A549 (cell line): ENCODE measurements around the gene SCYGR2. TPM values are rescaled to one million over a fixed set of nuclear protein-coding genes. Genes with fewer than 3 reads are reported as not detected.

ENCODE experiments used
- ATAC-seq, 2 experiments: fragments of 200-7000 bp in 1 of 2; fragments of >200 bp in 1 of 2; cut with Nextera tagmentation in 1 of 2; cut with Tn5 transposase in 1 of 2; 3 replicates each; pipeline versions ENCODE4 v1.8.0 to v1.9.1; 2018 to 2020; ENCODE audit warnings: mild to moderate bottlenecking in 1 of 2, moderate library complexity in 1 of 2
- CTCF ChIA-PET: fragments of 300-600 bp; sonication (Branson Sonifier 250); formaldehyde crosslinking; extraction: SDS; loops from one replicate; lab custom pipeline; 2021; ENCODE audit warnings: antibody characterized with exemption, inconsistent platforms; lab: Yijun Ruan, JAX
- POLR2A ChIA-PET: fragments of 350-600 bp; formaldehyde crosslinking; extraction: SDS; loops from one replicate; lab custom pipeline; 2021; ENCODE audit warnings: antibody characterized with exemption, inconsistent platforms; lab: Yijun Ruan, JAX
- DNase-seq, 2 experiments: peaks; one replicate each; pipeline versions ENCODE4 v3.0.0 to v3.0.0-alpha.2; 2011 to 2016; ENCODE audit warnings: low read depth in 1 of 2, low spot score in 1 of 2
- FAIRE-seq: peaks from 2 replicates; lab custom pipeline; 2011; peaks lifted over from hg19 to GRCh38; lab: Jason Lieb, UNC
- H3K27ac ChIP-seq, 2 experiments: fragments of >200 bp; sonication (Bioruptor Twin); formaldehyde crosslinking; 3 replicates each; pipeline ENCODE4 v1.5.1; 2016 to 2017
- H3K4me1 ChIP-seq: fragments of >200 bp; sonication (Bioruptor Twin); formaldehyde crosslinking; 3 replicates; pipeline ENCODE4 v1.6.1; 2016
- H3K4me2 ChIP-seq: fragments of >200 bp; sonication (Bioruptor Twin); formaldehyde crosslinking; 3 replicates; pipeline ENCODE4 v1.6.1; 2016
- H3K4me3 ChIP-seq: fragments of >200 bp; sonication (Bioruptor Twin); formaldehyde crosslinking; 3 replicates; pipeline ENCODE4 v1.5.1; 2016
- H3K9me3 ChIP-seq: fragments of >200 bp; sonication (Bioruptor Twin); formaldehyde crosslinking; 3 replicates; pipeline ENCODE4 v1.6.1; 2016
- ATOH8 ChIP-seq: fragments of 250-450 bp; sonication (Bioruptor Pico); IDR thresholded peaks from 2 replicates; pipeline ENCODE4 v1.5.0; 2020; ENCODE audit warnings: low read depth, mild to moderate bottlenecking, moderate library complexity
- EP300 ChIP-seq, 2 experiments: fragments of >200 bp; sonication (Bioruptor Twin); formaldehyde crosslinking; IDR thresholded peaks; 2 replicates in 1 of 2; 3 replicates in 1 of 2; pipeline ENCODE4 v1.6.1; 2016 to 2017
- FOXS1 ChIP-seq: fragments of 250-450 bp; sonication (Bioruptor Pico); IDR thresholded peaks from 2 replicates; pipeline ENCODE4 v1.5.0; 2020; ENCODE audit warnings: mild to moderate bottlenecking, moderate library complexity
- GATA3 ChIP-seq: IDR thresholded peaks from 2 replicates; pipeline ENCODE4 v1.6.1; 2012; ENCODE audit warnings: borderline replicate concordance
- JUN ChIP-seq, 2 experiments: fragments of >200 bp; sonication (Bioruptor Twin); formaldehyde crosslinking; IDR thresholded peaks; 2 replicates in 1 of 2; 3 replicates in 1 of 2; pipeline ENCODE4 v1.6.1; 2016 to 2017
- NPAS2 ChIP-seq: fragments of 250-450 bp; sonication (Bioruptor Pico); IDR thresholded peaks from 2 replicates; pipeline ENCODE4 v1.8.0; 2022; ENCODE audit warnings: mild to moderate bottlenecking, moderate library complexity, borderline replicate concordance
- RAD21 ChIP-seq, 2 experiments: fragments of >200 bp in 1 of 2; sonication (Bioruptor Twin) in 1 of 2; formaldehyde crosslinking in 1 of 2; IDR thresholded peaks in 1 of 2; conservative IDR thresholded peaks in 1 of 2; 2 replicates in 1 of 2; 3 replicates in 1 of 2; pipeline ENCODE4 v1.6.1; 2012 to 2018; ENCODE audit warnings: inconsistent platforms in 1 of 2
- RARB ChIP-seq: fragments of 250-450 bp; sonication (Bioruptor Pico); IDR thresholded peaks from 2 replicates; pipeline ENCODE4 v1.8.0; 2021; ENCODE audit warnings: mild to moderate bottlenecking, moderate library complexity
- TP53 ChIP-seq: fragments of 250-450 bp; sonication (Bioruptor Pico); IDR thresholded peaks from 2 replicates; pipeline ENCODE4 v1.5.0; 2021; ENCODE audit warnings: mild to moderate bottlenecking, moderate library complexity
- ZNF302 ChIP-seq: fragments of 250-450 bp; sonication (Bioruptor Pico); IDR thresholded peaks from 2 replicates; pipeline ENCODE4 v1.9.0; 2021; ENCODE audit warnings: inconsistent platforms, mild to moderate bottlenecking, moderate library complexity
- ZSCAN20 ChIP-seq: fragments of 250-450 bp; sonication (Bioruptor Pico); IDR thresholded peaks from 2 replicates; pipeline ENCODE4 v1.8.0; 2022; ENCODE audit warnings: mild to moderate bottlenecking, moderate library complexity
- WGBS: methylation state at CpG from one replicate; pipeline ENCODE4 v1.1.6; 2017; ENCODE audit errors: missing lambda C conversion rate; 5-methylcytosine and 5-hydroxymethylcytosine counted together
- polyA plus RNA-seq, 4 experiments: library from polyadenylated mRNA; depleted of rRNA in 3 of 4; stranded (reverse); fragments of >200 nt; fragmentation: RNase III in 1 of 4; extraction: RNeasy Plus Mini Kit Qiagen cat#74134 plus additional on column Dnase treatment in 1 of 4; gene quantifications; 2 replicates in 3 of 4; 3 replicates in 1 of 4; pipeline ENCODE4 v1.2.3, GENCODE V29; 2011 to 2017
- TF ChIP-seq, protein P1 (sequence below): fragments of 450-650 bp; IDR thresholded peaks from 2 replicates; pipeline ENCODE4 v1.6.1; 2014; ENCODE audit warnings: antibody characterized with exemption

The SCYGR2 gene
- polyA plus RNA-seq, 2 of the 4 experiments (the other 2 are of a cell fraction) = not detected

GRCh38 chr2:227642656-227643055 is 44.0 kb downstream of the SCYGR2 start:
- Histone ChIP-seq H3K4me1 (0 out of 3 replicates have a peak, but pooled peaks cover 8% of the 10 kb centered on the region), H3K4me2 (no peak overlapping the region), H3K9me3 (no peaks in the 10 kb centered on the region), H3K4me3 (no peak overlapping the region), H3K27ac (no peak overlapping the region)
- TF ChIP-seq RARB = no peak
- TF ChIP-seq JUN (IDR thresholded peaks at IDR 0.05) = no peak
- TF ChIP-seq FOXS1 (CRISPR knock-in tag) = no peak
- TF ChIP-seq, protein P1, sequence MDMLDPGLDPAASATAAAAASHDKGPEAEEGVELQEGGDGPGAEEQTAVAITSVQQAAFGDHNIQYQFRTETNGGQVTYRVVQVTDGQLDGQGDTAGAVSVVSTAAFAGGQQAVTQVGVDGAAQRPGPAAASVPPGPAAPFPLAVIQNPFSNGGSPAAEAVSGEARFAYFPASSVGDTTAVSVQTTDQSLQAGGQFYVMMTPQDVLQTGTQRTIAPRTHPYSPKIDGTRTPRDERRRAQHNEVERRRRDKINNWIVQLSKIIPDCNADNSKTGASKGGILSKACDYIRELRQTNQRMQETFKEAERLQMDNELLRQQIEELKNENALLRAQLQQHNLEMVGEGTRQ = no peak
- TF ChIP-seq TP53 = no peak
- TF ChIP-seq NPAS2 (CRISPR knock-in tag) = no peak
- TF ChIP-seq ATOH8 = no peak
- TF ChIP-seq EP300 (IDR thresholded peaks at IDR 0.05) = no peak
- TF ChIP-seq ZSCAN20 = no peak
- no peak for TF ChIP-seq GATA3
- no peak for TF ChIP-seq ZNF302 (CRISPR knock-in tag)
- ChIA-PET CTCF (no interaction called here), POLR2A (no interaction called here)
- DNase-seq = no peak
- ATAC-seq = no peak
- FAIRE-seq = no peak
- 57% methylated on average over 2 of the region's 2 CpGs for WGBS

- 72% methylated on average over 5 of the region's 5 CpGs for WGBS
- POLR2A ChIA-PET = no interaction called here
- Histone ChIP-seq H3K4me1 (0 out of 3 replicates have a peak, but pooled peaks cover 8% of the 10 kb centered on the region), H3K4me2 (no peak overlapping the region), H3K4me3 (no peak overlapping the region), H3K27ac (peak overlapping the region in 1 of 2 experiments; percentile 49; a peak in 2 of 6 replicates), H3K9me3 (no peaks in the 10 kb centered on the region)
- 0 out of 5 replicates have a peak, but pooled peaks of 1 of the 2 experiments have one; percentile 4 for TF ChIP-seq RAD21 (conservative IDR thresholded peaks at IDR 0.05 in 1 of 2, IDR thresholded peaks at IDR 0.05 in 1 of 2)
- no peak for TF ChIP-seq NPAS2 (CRISPR knock-in tag)
- CTCF ChIA-PET = interaction anchor here (0.8 to 1.7 kb wide), 5 partner anchors 10 to 122 kb away, joined by 3 to 8 read pairs (median 3); partner anchors contain the start of gene SCYGR3
- FAIRE-seq = no peak
- ATAC-seq = peak in 1 of 2 experiments; percentile 56; a peak in 2 of 6 replicates
- DNase-seq = peak in 1 of 2 experiments; percentile 39
Observed at GRCh38 chr2:227643990-227644551, 45.4 kb downstream of the SCYGR2 start.

Other genes starting within 250 kb of the SCYGR2 start
- 136 and 160 TPM in 2 replicates for gene TM4SF20, start 219.6 kb upstream of the SCYGR2 start, polyA plus RNA-seq (2011; rRNA removed)
- 37.5 to 59.3 TPM (median 42.7 TPM) in 3 replicates for gene TM4SF20, start 219.6 kb upstream of the SCYGR2 start, polyA plus RNA-seq (2017; fragmentation: RNase III; extraction: RNeasy Plus Mini Kit Qiagen cat#74134 plus additional on column Dnase treatment)
- not detected in 2 replicates for gene SCYGR1, start 210.9 kb upstream of the SCYGR2 start, polyA plus RNA-seq (2011; rRNA removed)
- gene SCYGR1, start 210.9 kb upstream of the SCYGR2 start, polyA plus RNA-seq (2017; fragmentation: RNase III; extraction: RNeasy Plus Mini Kit Qiagen cat#74134 plus additional on column Dnase treatment) = not detected in 3 replicates
- gene AGFG1, start 126.7 kb upstream of the SCYGR2 start, polyA plus RNA-seq (2011; rRNA removed) = 384 and 415 TPM in 2 replicates
- 96.9 to 104 TPM (median 100 TPM) in 3 replicates for gene AGFG1, start 126.7 kb upstream of the SCYGR2 start, polyA plus RNA-seq (2017; fragmentation: RNase III; extraction: RNeasy Plus Mini Kit Qiagen cat#74134 plus additional on column Dnase treatment)
- not detected in 2 replicates for gene SCYGR3, start 15.9 kb downstream of the SCYGR2 start, polyA plus RNA-seq (2011; rRNA removed)
- not detected in 3 replicates for gene SCYGR3, start 15.9 kb downstream of the SCYGR2 start, polyA plus RNA-seq (2017; fragmentation: RNase III; extraction: RNeasy Plus Mini Kit Qiagen cat#74134 plus additional on column Dnase treatment)
- not detected in 2 replicates for gene SCYGR4, start 18.6 kb downstream of the SCYGR2 start, polyA plus RNA-seq (2011; rRNA removed)
- not detected in 3 replicates for gene SCYGR4, start 18.6 kb downstream of the SCYGR2 start, polyA plus RNA-seq (2017; fragmentation: RNase III; extraction: RNeasy Plus Mini Kit Qiagen cat#74134 plus additional on column Dnase treatment)
- not detected in 2 replicates for gene SCYGR5, start 67.9 kb downstream of the SCYGR2 start, polyA plus RNA-seq (2011; rRNA removed)
- not detected in 3 replicates for gene SCYGR5, start 67.9 kb downstream of the SCYGR2 start, polyA plus RNA-seq (2017; fragmentation: RNase III; extraction: RNeasy Plus Mini Kit Qiagen cat#74134 plus additional on column Dnase treatment)
- 7.6 and 8.8 TPM in 2 replicates for gene SLC19A3, start 119.1 kb downstream of the SCYGR2 start, polyA plus RNA-seq (2011; rRNA removed)
- 2.2 to 2.8 TPM (median 2.7 TPM) in 3 replicates for gene SLC19A3, start 119.1 kb downstream of the SCYGR2 start, polyA plus RNA-seq (2017; fragmentation: RNase III; extraction: RNeasy Plus Mini Kit Qiagen cat#74134 plus additional on column Dnase treatment)
- gene SCYGR6, start 125.9 kb downstream of the SCYGR2 start, polyA plus RNA-seq (2011; rRNA removed) = not detected in 2 replicates
- not detected in 3 replicates for gene SCYGR6, start 125.9 kb downstream of the SCYGR2 start, polyA plus RNA-seq (2017; fragmentation: RNase III; extraction: RNeasy Plus Mini Kit Qiagen cat#74134 plus additional on column Dnase treatment)
- not detected in 2 replicates for gene SCYGR7, start 129.4 kb downstream of the SCYGR2 start, polyA plus RNA-seq (2011; rRNA removed)
- not detected in 3 replicates for gene SCYGR7, start 129.4 kb downstream of the SCYGR2 start, polyA plus RNA-seq (2017; fragmentation: RNase III; extraction: RNeasy Plus Mini Kit Qiagen cat#74134 plus additional on column Dnase treatment)
- not detected in 2 replicates for gene SCYGR8, start 147.0 kb downstream of the SCYGR2 start, polyA plus RNA-seq (2011; rRNA removed)
- not detected in 3 replicates for gene SCYGR8, start 147.0 kb downstream of the SCYGR2 start, polyA plus RNA-seq (2017; fragmentation: RNase III; extraction: RNeasy Plus Mini Kit Qiagen cat#74134 plus additional on column Dnase treatment)
- gene CCL20, start 214.9 kb downstream of the SCYGR2 start, polyA plus RNA-seq (2011; rRNA removed) = 3.4 and 6.5 TPM in 2 replicates
- 0.43 to 1.1 TPM (median 0.45 TPM) in 3 replicates for gene CCL20, start 214.9 kb downstream of the SCYGR2 start, polyA plus RNA-seq (2017; fragmentation: RNase III; extraction: RNeasy Plus Mini Kit Qiagen cat#74134 plus additional on column Dnase treatment)